HG02885 (cell line): Measurements from ENCODE around the gene PLS3.
A peak's percentile ranks its signal among the peaks of the same experiment; 100 is the strongest.
"Not testable (repeated sequence)": the region's sequence is repeated elsewhere in the genome, so short reads cannot be mapped to it uniquely, and the experiment has no call there.

Source experiments
- ATAC-seq: cut with Tn5 transposase; IDR thresholded peaks from one replicate; pipeline ENCODE4 v1.9.1; 2021; ENCODE audit warnings: mild to moderate bottlenecking; ENCODE audit not compliant: unreplicated experiment, poor library complexity

Gene PLS3, protein sequence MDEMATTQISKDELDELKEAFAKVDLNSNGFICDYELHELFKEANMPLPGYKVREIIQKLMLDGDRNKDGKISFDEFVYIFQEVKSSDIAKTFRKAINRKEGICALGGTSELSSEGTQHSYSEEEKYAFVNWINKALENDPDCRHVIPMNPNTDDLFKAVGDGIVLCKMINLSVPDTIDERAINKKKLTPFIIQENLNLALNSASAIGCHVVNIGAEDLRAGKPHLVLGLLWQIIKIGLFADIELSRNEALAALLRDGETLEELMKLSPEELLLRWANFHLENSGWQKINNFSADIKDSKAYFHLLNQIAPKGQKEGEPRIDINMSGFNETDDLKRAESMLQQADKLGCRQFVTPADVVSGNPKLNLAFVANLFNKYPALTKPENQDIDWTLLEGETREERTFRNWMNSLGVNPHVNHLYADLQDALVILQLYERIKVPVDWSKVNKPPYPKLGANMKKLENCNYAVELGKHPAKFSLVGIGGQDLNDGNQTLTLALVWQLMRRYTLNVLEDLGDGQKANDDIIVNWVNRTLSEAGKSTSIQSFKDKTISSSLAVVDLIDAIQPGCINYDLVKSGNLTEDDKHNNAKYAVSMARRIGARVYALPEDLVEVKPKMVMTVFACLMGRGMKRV

DNA sequence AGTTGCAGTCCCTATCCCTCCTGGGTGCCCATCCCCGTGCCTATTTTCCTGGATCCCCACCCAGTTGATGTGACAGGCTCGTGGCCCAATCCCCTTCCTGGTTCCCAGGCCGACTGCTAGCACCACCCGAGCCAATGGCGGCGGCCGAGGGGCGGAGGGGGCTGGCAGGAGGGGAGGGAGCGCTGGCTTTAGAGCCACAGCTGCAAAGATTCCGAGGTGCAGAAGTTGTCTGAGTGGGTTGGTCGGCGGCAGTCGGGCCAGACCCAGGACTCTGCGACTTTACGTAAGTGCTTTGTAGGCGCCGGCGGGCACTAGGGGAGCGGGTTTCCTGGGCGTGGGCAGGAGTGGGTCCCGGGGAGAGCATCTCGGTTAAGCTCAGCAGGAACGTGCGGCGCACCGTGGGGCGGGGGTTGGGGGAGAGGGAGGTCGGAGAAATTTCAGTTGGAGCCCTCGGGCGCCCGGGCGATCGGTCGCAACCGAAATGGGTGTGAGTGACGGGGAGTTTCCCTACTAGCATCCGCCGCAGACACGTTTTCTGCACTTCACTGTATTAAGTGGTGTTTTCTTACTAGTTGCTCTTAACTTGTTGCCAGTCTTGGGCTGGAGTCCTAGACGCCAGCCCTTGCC, at the start of gene PLS3:
PLS3 (plus strand) TSS at position 197 of the 627 bp plus-strand sequence. CDS start 49,077 bp downstream, outside the sequence.
- peak; percentile 62 for ATAC-seq

DNA sequence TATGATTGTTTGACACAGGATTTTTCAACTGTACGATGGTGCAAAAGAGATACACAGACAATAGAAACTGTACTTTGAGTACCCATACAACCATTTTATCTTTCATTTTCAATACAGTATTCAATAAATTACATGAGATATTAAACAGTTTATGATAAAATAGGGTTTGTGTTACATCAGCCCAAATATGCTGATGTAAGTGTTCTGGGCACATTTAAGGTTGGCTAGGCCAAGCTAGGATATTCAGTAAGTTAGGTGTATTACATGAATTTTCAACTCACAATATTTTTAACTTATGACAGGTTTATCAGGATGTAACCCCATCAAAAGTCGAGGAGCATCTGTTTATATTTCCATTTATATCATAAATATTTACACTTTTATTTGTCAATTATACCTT, 42.9 kb upstream of the PLS3 start:
- ATAC-seq = no peak

DNA sequence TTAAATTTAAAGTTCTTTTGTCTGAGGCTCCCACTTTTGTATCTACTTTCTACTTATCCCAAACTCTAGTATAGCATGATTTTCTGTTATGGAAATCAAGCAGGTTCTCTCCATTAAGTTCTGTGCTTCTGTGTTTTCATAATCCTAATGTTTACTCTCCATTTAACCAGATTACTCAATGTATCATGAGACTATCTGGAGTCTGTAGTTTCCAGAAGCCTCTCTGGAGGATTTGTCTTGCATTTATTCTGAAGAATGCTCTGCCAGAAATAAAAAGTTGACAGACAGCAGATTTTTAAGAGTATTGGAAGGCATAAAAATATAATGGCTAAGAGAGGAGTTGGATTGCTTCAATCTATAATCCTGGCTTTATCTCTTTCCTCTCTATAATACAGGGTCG, 39.2 kb upstream of the PLS3 start:
- no peak for ATAC-seq

GRCh38 chrX:115522952-115523351, 38.0 kb upstream of the PLS3 start:
- ATAC-seq = no peak

DNA sequence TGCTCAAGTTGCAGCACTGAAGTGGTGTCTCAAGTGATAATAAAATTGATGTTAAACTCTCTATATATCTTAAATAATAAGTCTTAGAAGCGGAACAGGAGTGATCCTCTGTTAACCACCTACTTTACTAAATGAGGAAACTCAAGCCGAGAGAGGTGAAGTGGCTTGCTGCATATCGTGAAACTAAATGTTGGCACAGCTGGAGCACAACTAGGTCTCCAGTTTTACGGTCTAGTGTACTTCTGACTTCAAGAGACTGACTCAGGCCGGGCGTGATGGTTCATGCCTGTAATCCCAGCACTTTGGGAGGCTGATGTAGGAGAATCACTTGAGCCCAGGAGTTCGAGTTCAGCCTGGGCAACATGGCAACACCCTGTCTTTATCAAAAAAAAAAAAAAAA, 35.5 kb upstream of the PLS3 start:
- no peak for ATAC-seq

DNA sequence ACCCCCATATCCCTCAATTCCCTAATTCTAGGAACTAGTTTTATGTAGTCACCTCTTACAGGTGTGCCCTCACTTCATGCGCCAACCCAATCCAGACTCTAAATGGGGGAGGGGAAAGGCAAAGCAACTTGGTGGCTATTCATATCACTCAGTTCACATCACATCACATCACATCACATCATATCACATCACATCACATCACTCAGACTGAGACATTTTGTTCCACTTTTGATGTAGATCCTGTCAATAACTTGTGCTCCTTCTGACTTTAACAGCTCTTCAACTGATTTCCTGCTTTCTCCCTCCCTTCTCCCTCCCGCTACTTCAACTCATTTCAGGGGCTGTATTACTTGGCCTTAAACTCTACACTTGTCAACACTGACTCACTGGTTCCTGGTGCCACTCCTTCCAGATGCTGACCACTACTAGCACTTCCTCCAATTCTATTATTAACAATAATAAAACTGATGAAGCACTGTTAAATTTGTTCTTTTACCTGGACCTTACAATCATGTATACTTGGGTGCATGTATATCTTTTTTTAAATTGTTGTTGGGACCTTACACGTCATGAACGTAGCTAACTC, 29.1 kb upstream of the PLS3 start:
- ATAC-seq = no peak

GRCh38 chrX:115533485-115533884, 27.5 kb upstream of the PLS3 start:
- no peak for ATAC-seq

DNA sequence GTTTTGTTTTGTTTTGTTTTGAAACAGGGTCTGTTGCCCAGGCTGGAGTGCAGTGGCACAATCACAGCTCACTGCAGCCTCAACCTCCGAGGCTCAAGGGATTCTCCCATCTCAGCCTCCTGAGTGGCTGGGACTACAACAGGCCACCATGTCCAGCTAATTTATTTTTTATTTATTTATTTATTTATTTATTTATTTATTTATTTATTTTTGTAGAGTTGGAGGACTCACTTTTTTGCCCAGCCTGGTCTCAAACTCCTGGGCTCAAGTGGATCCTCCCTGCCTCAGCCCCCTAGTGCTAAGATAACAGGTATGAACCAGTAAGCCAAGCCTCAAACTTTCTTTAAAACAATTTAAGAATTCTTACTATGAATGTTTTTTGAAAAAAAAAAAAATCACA, 26.6 kb upstream of the PLS3 start:
- no peak for ATAC-seq

DNA sequence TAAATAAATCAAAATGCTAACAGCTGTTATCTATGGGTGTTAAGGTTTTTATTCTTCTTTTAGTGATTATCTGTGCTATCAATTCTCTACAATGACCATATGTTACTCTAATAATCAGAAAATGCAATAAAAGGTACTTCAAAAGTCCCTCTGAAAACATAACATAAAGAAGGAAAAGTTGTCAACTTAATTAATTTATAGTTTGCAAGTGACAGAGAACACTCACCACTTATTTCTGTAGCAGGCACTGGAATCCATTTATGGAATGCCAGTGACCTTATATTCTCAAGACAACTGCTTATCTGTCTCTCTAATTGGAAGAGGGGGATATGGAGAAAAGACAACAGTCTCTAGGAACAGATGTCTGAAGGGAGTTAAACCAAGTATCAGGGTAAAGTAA, 25.6 kb upstream of the PLS3 start:
- ATAC-seq = no peak

- no peak for ATAC-seq
Measured at GRCh38 chrX:115535844-115536243, 25.1 kb upstream of the PLS3 start.

- no peak for ATAC-seq
Measured at GRCh38 chrX:115539841-115540240, 21.1 kb upstream of the PLS3 start.

- not testable (repeated sequence) for ATAC-seq
Measured at GRCh38 chrX:115541045-115541444, 19.9 kb upstream of the PLS3 start.

DNA sequence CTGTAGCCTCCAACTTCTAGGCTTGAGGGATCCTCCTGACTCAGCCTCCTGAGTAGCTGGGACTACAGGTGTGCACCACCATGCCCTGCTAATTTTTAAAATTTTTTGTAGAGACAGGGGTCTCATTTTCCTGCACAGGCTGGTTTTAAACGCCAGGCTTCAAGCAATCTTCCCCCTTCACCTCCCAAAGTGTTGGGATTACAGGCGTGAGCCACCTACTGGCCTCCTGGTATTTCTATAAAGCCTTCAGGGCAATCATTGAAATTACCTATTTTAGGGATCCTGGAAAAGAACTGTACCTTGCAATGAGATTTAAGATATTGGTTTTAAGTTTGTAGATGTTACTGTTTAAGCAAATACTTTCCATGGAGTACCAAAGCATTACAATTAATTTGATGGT, 13.5 kb upstream of the PLS3 start:
- ATAC-seq = no peak

- ATAC-seq = no peak
Measured at GRCh38 chrX:115549008-115549407, 12.0 kb upstream of the PLS3 start.

DNA sequence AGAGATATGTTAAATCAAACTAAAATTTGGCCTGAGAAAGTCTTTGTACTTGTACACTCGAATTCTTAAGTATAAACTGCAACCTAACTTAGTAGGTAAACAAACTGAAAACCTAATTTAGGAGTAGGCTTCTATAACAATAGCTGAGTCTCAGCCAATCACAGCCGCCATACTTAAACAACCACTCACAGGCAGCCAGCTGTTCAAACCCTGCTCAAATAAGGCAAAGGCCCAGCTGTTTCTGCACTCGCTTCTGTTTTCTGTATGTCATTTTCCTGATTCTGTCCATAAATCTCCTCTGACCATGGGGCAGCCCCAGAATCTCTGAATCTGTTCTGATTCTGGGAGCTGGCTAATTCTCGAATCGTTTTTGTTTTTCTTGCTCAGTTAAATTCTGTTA, 7.8 kb upstream of the PLS3 start:
- no peak for ATAC-seq

DNA sequence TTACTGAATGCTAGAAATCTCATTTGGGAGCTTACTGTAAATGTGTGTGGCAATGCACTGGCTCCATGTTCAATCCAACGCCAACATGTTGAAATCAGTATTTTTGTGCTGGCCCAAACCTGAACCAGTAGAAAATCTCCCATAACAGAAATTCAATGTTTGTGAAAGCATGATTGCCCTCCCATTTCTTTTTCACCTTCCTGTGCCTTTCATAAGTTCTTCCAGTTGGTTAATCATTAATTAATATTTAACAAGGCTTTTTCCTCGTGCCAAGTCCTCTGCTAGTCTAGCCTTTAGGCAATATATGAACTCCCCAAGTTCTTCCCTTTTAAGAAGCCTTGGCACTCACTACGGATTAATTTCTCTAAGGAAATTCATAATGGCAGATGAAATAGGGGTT, 1.3 kb upstream of the PLS3 start:
- no peak for ATAC-seq

- no peak for ATAC-seq
Measured at GRCh38 chrX:115560211-115560977, 580 bp upstream of the PLS3 start.

DNA sequence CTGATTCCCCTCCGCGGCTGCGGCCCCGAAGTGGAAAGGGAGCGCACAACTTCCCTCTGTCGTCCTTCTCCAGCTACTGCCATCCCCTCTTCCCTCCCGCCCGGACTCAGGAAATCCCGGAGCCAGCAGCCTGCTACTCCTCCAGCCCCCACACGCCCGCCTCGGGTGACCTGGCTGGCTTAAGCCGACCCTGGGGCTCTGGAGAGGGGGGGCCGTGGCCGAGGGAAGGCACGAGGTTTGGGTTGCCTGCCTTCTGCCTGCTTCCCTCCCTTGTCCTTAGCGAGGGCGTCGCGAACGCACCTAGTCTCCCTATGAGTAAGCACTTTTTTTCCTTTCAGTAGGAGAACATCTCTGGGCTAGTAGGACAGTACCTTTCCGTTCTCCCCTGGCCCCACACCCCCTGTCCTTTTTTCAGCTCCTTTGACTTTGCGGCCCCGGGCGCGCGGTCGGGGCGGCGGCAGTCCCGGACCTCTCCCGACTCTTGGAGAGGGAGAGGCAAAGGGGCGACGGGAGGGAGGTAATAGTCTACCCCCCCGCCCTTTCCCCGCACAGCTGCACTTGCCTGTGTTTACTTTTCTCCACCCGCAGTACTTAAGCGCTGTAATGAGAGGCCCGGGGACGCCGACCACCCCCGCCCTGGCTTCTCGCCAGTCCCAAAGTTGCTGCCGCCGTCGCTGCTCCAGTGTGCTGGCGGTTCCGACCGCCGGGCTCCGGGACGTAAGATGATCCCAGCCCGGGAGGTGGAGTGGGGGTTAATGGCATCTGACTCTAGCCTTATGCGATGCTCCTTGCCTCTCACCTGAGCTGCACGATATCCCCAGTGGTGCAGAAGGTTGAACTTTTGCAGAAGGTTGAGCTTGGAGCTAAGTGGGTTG, 868 bp downstream of the PLS3 start:
- ATAC-seq = peak; percentile 34

GRCh38 chrX:115562480-115562847, 1.5 kb downstream of the PLS3 start:
- no peak for ATAC-seq
